H9 (cell line): Measurements from ENCODE around the gene CSRNP3. TPM values are rescaled to one million over a fixed set of nuclear protein-coding genes. Genes with fewer than 3 reads are reported as not detected.

Source experiments
- DNase-seq: peaks from one replicate; pipeline ENCODE4 v3.0.0-alpha.2; 2017
- H2AFZ ChIP-seq: one replicate; pipeline ENCODE4 v1.6.1; 2013; ENCODE audit warnings: mild to moderate bottlenecking, low read length, control low read depth, moderate library complexity
- H2AK5ac ChIP-seq: 2 replicates; pipeline ENCODE4 v1.6.1; 2013; ENCODE audit warnings: low read length, control low read depth, mixed read lengths; ENCODE audit not compliant: insufficient read length
- H2BK120ac ChIP-seq: one replicate; pipeline ENCODE4 v1.6.1; 2013; ENCODE audit warnings: low read depth, mild to moderate bottlenecking, low read length, control low read depth, inconsistent platforms; ENCODE audit not compliant: poor library complexity, severe bottlenecking
- H2BK12ac ChIP-seq: 2 replicates; pipeline ENCODE4 v1.6.1; 2013; ENCODE audit warnings: low read length, control low read depth, mixed read lengths, low read depth; ENCODE audit not compliant: insufficient read length
- H2BK15ac ChIP-seq: 2 replicates; pipeline ENCODE4 v1.6.1; 2013; ENCODE audit warnings: low read depth, low read length, control low read depth
- H2BK20ac ChIP-seq: one replicate; pipeline ENCODE4 v1.6.1; 2013; ENCODE audit warnings: low read depth, mild to moderate bottlenecking, low read length, control low read depth, inconsistent platforms; ENCODE audit not compliant: poor library complexity, severe bottlenecking
- H2BK5ac ChIP-seq: 2 replicates; pipeline ENCODE4 v1.6.1; 2013; ENCODE audit warnings: low read length, control low read depth, mixed read lengths; ENCODE audit not compliant: insufficient read length
- H3K14ac ChIP-seq: 2 replicates; pipeline ENCODE4 v1.6.1; 2013; ENCODE audit warnings: low read length, control low read depth; ENCODE audit not compliant: insufficient read depth
- H3K18ac ChIP-seq: 2 replicates; pipeline ENCODE4 v1.6.1; 2013; ENCODE audit warnings: low read depth, mild to moderate bottlenecking, mixed read lengths, low read length, control low read depth; ENCODE audit not compliant: insufficient read length
- H3K23ac ChIP-seq: 2 replicates; pipeline ENCODE4 v1.6.1; 2013; ENCODE audit warnings: low read length, control low read depth, mixed read lengths, low read depth; ENCODE audit not compliant: insufficient read length
- H3K23me2 ChIP-seq: 2 replicates; pipeline ENCODE4 v1.6.1; 2013; ENCODE audit warnings: low read depth, mild to moderate bottlenecking, mixed read lengths, low read length, control low read depth; ENCODE audit not compliant: insufficient read length, poor library complexity, severe bottlenecking
- H3K27ac ChIP-seq: 2 replicates; pipeline ENCODE4 v1.5.1; 2013; ENCODE audit warnings: low read length, control low read depth, mixed read lengths, low read depth; ENCODE audit not compliant: insufficient read length
- H3K27me3 ChIP-seq: 2 replicates; pipeline ENCODE4 v1.6.1; 2013; ENCODE audit warnings: low read length, control low read depth, inconsistent platforms; ENCODE audit not compliant: insufficient read depth
- H3K4ac ChIP-seq: 2 replicates; pipeline ENCODE4 v1.6.1; 2013; ENCODE audit warnings: low read depth, mild to moderate bottlenecking, control low read depth, inconsistent platforms, low read length, moderate library complexity
- H3K4me1 ChIP-seq: 2 replicates; pipeline ENCODE4 v1.6.1; 2013; ENCODE audit warnings: low read length, control low read depth, inconsistent platforms; ENCODE audit not compliant: insufficient read depth
- H3K4me2 ChIP-seq: 2 replicates; pipeline ENCODE4 v1.6.1; 2013; ENCODE audit warnings: low read length, control low read depth, mixed read lengths; ENCODE audit not compliant: insufficient read length, insufficient read depth
- H3K56ac ChIP-seq: 2 replicates; pipeline ENCODE4 v1.6.1; 2013; ENCODE audit warnings: low read depth, mild to moderate bottlenecking, mixed read lengths, low read length, control low read depth; ENCODE audit not compliant: insufficient read length
- H3K79me1 ChIP-seq: 2 replicates; pipeline ENCODE4 v1.6.1; 2013; ENCODE audit warnings: low read depth, mild to moderate bottlenecking, moderate library complexity, low read length, control low read depth, inconsistent platforms; ENCODE audit not compliant: insufficient read depth, poor library complexity, severe bottlenecking
- H3K79me2 ChIP-seq: 2 replicates; pipeline ENCODE4 v1.6.1; 2013; ENCODE audit warnings: low read length, control low read depth, inconsistent platforms; ENCODE audit not compliant: insufficient read depth
- H3K9ac ChIP-seq: 2 replicates; pipeline ENCODE4 v1.6.1; 2013; ENCODE audit warnings: low read length, control low read depth, mixed read lengths; ENCODE audit not compliant: insufficient read length; ENCODE audit errors: extremely low read depth
- H3K9me3 ChIP-seq: one replicate; pipeline ENCODE4 v1.6.1; 2013; ENCODE audit warnings: low read depth, low read length, inconsistent platforms; ENCODE audit not compliant: control insufficient read depth
- H3T11ph ChIP-seq: one replicate; pipeline ENCODE4 v1.6.1; 2013; ENCODE audit warnings: mild to moderate bottlenecking, low read length, control low read depth, inconsistent platforms
- H4K20me1 ChIP-seq: one replicate; pipeline ENCODE4 v1.6.1; 2013; ENCODE audit not compliant: control insufficient read depth, insufficient read length, insufficient read depth
- H4K5ac ChIP-seq: 2 replicates; pipeline ENCODE4 v1.6.1; 2013; ENCODE audit warnings: low read depth, mild to moderate bottlenecking, mixed read lengths, low read length, control low read depth; ENCODE audit not compliant: insufficient read length
- H4K8ac ChIP-seq: replicated peaks from 2 replicates; pipeline ENCODE4 v1.6.1; 2013; ENCODE audit warnings: low read length, control low read depth, mixed read lengths, low read depth; ENCODE audit not compliant: insufficient read length
- H4K91ac ChIP-seq: 2 replicates; pipeline ENCODE4 v1.6.1; 2013; ENCODE audit warnings: low read depth, mild to moderate bottlenecking, moderate library complexity, mixed read lengths, low read length, control low read depth; ENCODE audit not compliant: insufficient read length
- H3K27ac Mint-ChIP-seq, 3 experiments: 2 replicates in 2 of 3; 3 replicates in 1 of 3; pipeline ENCODE4 v1.8.0; 2020 to 2021; ENCODE audit warnings: mixed read lengths in 3 of 3, mild to moderate bottlenecking in 1 of 3, moderate library complexity in 1 of 3
- H3K27me3 Mint-ChIP-seq: 2 replicates; pipeline ENCODE4 v1.8.0; 2021; ENCODE audit warnings: low read depth, mild to moderate bottlenecking, moderate library complexity, mixed read lengths
- H3K36me3 Mint-ChIP-seq, 3 experiments: 2 replicates in 2 of 3; 3 replicates in 1 of 3; pipeline ENCODE4 v1.8.0; 2020 to 2021; ENCODE audit warnings: low read depth in 3 of 3, mixed read lengths in 3 of 3; ENCODE audit not compliant: insufficient read depth in 1 of 3
- H3K4me1 Mint-ChIP-seq, 2 experiments: 2 replicates each; pipeline ENCODE4 v1.8.0; 2020; ENCODE audit warnings: mixed read lengths in 2 of 2
- H3K4me3 Mint-ChIP-seq, 2 experiments: 2 replicates in 1 of 2; 3 replicates in 1 of 2; pipeline ENCODE4 v1.8.0; 2020 to 2021; ENCODE audit warnings: mild to moderate bottlenecking in 2 of 2, mixed read lengths in 2 of 2, moderate library complexity in 1 of 2
- H3K9me3 Mint-ChIP-seq, 2 experiments: 2 replicates in 1 of 2; 3 replicates in 1 of 2; pipeline ENCODE4 v1.8.0; 2020; ENCODE audit warnings: mild to moderate bottlenecking in 2 of 2, mixed read lengths in 2 of 2, moderate library complexity in 1 of 2
- CTCF ChIP-seq: fragments of 200-600 bp; sonication (generic); conservative IDR thresholded peaks from 3 replicates; pipeline ENCODE4 v1.8.0; 2021; ENCODE audit warnings: antibody characterized with exemption, mild to moderate bottlenecking
- WGBS: extraction: QIAGEN DNeasy Blood & Tissue Kit; methylation state at CpG from one replicate; pipeline ENCODE4 v1.1.7; 2013; ENCODE audit warnings: missing lambda C conversion rate, low lambda C conversion rate, mixed read lengths; ENCODE audit not compliant: insufficient read length; ENCODE audit errors: extremely low coverage; 5-methylcytosine and 5-hydroxymethylcytosine counted together
- total RNA-seq: library from RNA; stranded (reverse); gene quantifications from 2 replicates; pipeline ENCODE4 v1.2.1, GENCODE V29; 2021

Gene CSRNP3
- total RNA-seq, 1 experiment from 2014 or later: 3.6 TPM

- no peak overlapping the region for H2BK12ac ChIP-seq
- H4K20me1 ChIP-seq: no peaks in the 10 kb centered on the region
- H3K23me2 ChIP-seq: no peaks in the 10 kb centered on the region
- H2AK5ac ChIP-seq: no peak overlapping the region
- peaks cover 2% of the 10 kb centered on the region; the same call in 1 of the 2 replicates for H3K4me1 ChIP-seq
- no peak overlapping the region for H3T11ph ChIP-seq
- H3K14ac ChIP-seq: no peak overlapping the region
- Mint-ChIP-seq H3K36me3 (peaks cover 0 to 5% (median 0%) of the 10 kb centered on the region in 3 experiments; a peak in 2 of 7 replicates), H3K9me3 (peaks cover 0 to 7% of the 10 kb centered on the region in 2 experiments; a peak in 2 of 5 replicates), H3K4me1 (peaks cover 17 to 21% of the 10 kb centered on the region in 2 experiments), H3K27ac (no peak overlapping the region), H3K4me3 (no peak overlapping the region), H3K27me3 (no peaks in the 10 kb centered on the region)
- no peak overlapping the region for H4K91ac ChIP-seq
- H3K56ac ChIP-seq: no peak overlapping the region
- H3K79me1 ChIP-seq: no peaks in the 10 kb centered on the region
- H2BK15ac ChIP-seq: no peak overlapping the region
- H2BK120ac ChIP-seq: no peak overlapping the region
- H4K8ac ChIP-seq: no peak overlapping the region
- no peak overlapping the region for H3K18ac ChIP-seq
- no peak overlapping the region for H3K4ac ChIP-seq
- no peaks in the 10 kb centered on the region for H3K79me2 ChIP-seq
- H2BK20ac ChIP-seq: no peak overlapping the region
- H3K27me3 ChIP-seq: no peaks in the 10 kb centered on the region
- no peak for DNase-seq
- no peak overlapping the region for H3K9ac ChIP-seq
- H3K9me3 ChIP-seq: no peaks in the 10 kb centered on the region
- no peak overlapping the region for H3K4me2 ChIP-seq
- no peak overlapping the region for H2BK5ac ChIP-seq
- TF ChIP-seq CTCF: no peak
- H3K23ac ChIP-seq: no peak overlapping the region
- H2AFZ ChIP-seq: no peak overlapping the region
- WGBS: no CpG with 5 or more reads among the region's 1 CpG
- H3K27ac ChIP-seq: no peak overlapping the region
- H4K5ac ChIP-seq: no peak overlapping the region
These were observed 55.2 kb downstream of the CSRNP3 start for GRCh38 chr2:165524720-165525119.
